Measurements from ENCODE around the gene GP1BA.

GP1BA gene

GRCh38 chr17:4931963-4932362 is at the start of gene GP1BA:
Gene GP1BA, plus strand, starts transcription at chr17:4932277. Its CDS starts 328 bp downstream, at chr17:4932605.
- DNase-seq, result no peak

- no peak for DNase-seq
Observed at GRCh38 chr17:4884489-4884888, 47.6 kb upstream of the GP1BA start.

GRCh38 chr17:4886830-4887229 is 45.2 kb upstream of the GP1BA start:
- DNase-seq, result no peak

GRCh38 chr17:4887581-4887980 is 44.5 kb upstream of the GP1BA start:
- DNase-seq, result no peak

- DNase-seq, result no peak
Observed at GRCh38 chr17:4891411-4892410, 40.4 kb upstream of the GP1BA start.

GRCh38 chr17:4892499-4893221 is 39.4 kb upstream of the GP1BA start:
- no peak for DNase-seq

- no peak for DNase-seq
Observed at GRCh38 chr17:4893272-4893671, 38.8 kb upstream of the GP1BA start.

GRCh38 chr17:4893721-4894560 is 38.1 kb upstream of the GP1BA start:
- DNase-seq, result no peak

DNA sequence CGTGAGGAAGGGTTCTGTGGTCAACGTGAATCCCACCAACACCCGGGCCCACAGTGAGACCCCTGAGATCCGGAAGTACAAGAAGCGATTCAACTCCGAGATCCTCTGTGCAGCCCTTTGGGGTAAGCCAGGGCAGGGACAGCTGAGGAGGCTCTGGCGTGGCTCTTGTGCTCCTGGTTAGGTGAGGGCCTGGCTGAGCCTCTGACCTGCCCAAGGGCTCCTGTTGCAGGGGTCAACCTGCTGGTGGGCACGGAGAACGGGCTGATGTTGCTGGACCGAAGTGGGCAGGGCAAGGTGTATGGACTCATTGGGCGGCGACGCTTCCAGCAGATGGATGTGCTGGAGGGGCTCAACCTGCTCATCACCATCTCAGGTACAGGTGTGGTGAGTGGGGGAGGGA is 37.0 kb upstream of the GP1BA start:
- DNase-seq, result no peak

DNA sequence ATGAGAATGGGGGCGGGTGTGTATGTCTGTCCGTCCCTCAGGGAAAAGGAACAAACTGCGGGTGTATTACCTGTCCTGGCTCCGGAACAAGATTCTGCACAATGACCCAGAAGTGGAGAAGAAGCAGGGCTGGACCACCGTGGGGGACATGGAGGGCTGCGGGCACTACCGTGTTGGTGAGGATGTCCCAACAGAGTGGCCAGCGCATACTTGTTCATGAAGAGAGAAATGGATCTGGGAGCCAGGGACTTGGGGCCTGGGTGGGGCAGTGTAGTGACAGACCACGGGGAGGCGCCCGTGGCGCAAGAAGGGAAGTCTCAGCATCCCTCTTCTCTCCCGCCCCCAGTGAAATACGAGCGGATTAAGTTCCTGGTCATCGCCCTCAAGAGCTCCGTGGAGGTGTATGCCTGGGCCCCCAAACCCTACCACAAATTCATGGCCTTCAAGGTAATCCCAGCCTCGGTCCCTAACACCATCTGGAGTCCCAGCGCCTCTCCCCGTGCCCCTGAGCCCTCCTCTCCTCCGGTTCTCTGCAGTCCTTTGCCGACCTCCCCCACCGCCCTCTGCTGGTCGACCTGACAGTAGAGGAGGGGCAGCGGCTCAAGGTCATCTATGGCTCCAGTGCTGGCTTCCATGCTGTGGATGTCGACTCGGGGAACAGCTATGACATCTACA is 36.3 kb upstream of the GP1BA start:
- peak; percentile 76 for DNase-seq

DNA sequence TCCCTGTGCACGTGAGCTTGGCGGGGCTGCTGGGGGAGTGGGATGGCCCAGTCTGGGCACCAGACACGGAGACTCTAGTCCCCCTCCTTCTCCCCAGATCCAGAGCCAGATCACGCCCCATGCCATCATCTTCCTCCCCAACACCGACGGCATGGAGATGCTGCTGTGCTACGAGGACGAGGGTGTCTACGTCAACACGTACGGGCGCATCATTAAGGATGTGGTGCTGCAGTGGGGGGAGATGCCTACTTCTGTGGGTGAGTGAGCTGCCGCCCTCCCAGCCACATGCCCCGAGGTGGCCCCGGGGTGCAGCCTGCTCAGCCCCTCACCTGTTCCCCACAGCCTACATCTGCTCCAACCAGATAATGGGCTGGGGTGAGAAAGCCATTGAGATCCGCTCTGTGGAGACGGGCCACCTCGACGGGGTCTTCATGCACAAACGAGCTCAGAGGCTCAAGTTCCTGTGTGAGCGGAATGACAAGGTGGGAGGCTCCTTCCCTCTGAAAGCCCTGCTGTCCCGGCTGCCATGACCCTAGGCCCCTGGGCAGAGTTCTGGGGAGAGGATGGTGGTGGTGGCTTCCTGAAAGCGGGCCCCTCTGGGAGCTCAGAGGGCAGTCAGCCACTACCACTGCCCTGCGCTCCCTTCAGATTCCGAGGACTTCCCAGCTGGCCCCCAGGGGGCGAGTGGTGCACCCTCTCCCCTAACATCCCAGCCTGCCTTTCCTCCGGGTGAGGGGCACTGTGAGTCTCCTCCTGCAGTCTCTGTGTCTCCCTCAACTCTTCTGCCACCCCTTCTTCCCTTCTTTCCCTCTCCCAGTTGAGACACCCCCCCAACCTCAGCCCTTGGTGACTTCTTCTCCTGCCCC is 35.5 kb upstream of the GP1BA start:
- no peak for DNase-seq

DNA sequence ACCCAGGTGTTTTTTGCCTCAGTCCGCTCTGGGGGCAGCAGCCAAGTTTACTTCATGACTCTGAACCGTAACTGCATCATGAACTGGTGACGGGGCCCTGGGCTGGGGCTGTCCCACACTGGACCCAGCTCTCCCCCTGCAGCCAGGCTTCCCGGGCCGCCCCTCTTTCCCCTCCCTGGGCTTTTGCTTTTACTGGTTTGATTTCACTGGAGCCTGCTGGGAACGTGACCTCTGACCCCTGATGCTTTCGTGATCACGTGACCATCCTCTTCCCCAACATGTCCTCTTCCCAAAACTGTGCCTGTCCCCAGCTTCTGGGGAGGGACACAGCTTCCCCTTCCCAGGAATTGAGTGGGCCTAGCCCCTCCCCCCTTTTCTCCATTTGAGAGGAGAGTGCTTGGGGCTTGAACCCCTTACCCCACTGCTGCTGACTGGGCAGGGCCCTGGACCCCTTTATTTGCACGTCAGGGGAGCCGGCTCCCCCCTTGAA is 34.8 kb upstream of the GP1BA start:
- DNase-seq, result no peak

DNA sequence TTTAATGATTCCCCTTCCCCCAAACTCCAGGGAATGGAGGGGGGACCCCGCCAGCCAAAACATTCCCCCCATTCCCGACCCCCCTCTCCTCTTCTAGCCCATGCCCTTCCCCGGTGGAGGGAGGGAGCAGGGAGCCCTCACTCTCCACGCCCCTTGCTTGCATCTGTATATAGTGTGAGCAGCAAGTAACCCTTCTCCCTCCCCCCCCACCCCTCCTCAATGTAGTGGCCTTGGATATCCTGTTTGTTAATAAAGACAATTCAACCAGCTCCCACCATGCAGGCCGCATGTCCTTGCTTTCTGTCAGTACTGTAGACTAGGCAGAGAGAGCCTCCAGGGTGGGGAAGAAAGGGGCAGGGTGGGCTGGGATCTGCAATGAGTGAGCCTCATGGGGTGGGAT is 34.3 kb upstream of the GP1BA start:
- DNase-seq, result no peak

- no peak for DNase-seq
Observed at GRCh38 chr17:4898351-4898750, 33.7 kb upstream of the GP1BA start.

DNA sequence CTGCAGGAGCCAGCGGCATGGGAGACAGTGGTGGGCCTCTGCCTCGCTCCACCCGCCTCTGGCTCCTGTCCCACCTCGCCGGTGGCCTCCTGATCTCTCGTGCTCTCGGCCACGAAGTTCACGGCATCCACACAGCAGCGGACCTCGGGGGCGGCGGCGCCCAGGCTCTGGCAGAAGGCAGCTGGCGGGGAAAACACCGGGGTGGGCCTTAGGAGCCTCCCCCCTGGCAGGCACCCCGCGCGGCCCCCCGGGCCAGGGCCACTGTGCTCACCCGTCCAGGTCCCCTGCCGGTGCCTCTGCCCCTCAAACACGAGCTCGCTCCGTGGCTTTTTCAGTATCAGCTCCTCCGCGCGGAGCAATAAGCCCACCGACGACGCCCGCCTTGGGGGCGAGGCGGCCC is 33.1 kb upstream of the GP1BA start:
- no peak for DNase-seq

DNA sequence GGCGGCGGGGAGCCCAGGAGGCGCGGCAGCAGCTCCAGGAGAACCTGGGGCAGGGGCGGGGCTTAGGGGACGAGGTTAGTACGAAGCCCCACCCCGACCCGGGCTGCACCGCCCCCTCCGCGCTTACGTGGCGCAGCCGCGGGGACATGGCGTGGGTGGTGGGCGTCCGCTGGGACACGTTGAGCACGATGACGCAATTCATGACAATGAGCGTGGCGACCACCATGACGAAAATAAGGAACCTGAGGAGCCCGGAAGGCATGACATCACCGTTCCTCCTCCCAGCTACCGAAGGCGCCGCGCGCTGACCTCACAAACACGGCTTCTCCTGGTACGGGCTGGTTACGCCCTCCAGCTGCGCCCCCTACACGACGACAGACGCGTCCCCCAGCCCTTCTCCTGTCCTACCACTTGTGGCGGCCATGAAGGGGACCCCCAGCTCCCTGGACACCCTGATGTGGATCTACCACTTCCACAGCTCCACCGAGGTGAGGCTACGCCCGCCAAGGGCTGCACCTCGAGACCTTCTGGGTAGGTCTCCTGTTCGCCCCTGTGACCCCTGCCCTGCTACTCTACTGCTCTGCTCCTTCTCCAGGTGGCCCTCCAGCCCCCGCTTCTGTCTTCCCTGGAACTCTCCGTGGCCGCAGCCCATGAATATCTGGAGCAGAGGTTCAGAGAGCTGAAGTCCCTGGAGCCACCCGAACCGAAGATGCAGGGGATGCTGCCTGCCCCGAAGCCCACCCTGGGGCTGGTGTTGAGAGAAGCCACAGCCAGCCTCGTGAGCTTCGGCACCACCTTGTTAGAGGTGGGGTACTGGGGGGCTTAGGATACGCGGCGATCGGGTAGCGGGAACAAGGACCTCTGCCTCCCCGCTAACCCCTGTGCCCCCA is 32.5 kb upstream of the GP1BA start, which contains the start of gene C17orf107:
TSS of gene C17orf107 (plus strand) at position 196 of the 890 bp plus-strand sequence. CDS start at position 423, 227 bp downstream.
- DNase-seq, result no peak

DNA sequence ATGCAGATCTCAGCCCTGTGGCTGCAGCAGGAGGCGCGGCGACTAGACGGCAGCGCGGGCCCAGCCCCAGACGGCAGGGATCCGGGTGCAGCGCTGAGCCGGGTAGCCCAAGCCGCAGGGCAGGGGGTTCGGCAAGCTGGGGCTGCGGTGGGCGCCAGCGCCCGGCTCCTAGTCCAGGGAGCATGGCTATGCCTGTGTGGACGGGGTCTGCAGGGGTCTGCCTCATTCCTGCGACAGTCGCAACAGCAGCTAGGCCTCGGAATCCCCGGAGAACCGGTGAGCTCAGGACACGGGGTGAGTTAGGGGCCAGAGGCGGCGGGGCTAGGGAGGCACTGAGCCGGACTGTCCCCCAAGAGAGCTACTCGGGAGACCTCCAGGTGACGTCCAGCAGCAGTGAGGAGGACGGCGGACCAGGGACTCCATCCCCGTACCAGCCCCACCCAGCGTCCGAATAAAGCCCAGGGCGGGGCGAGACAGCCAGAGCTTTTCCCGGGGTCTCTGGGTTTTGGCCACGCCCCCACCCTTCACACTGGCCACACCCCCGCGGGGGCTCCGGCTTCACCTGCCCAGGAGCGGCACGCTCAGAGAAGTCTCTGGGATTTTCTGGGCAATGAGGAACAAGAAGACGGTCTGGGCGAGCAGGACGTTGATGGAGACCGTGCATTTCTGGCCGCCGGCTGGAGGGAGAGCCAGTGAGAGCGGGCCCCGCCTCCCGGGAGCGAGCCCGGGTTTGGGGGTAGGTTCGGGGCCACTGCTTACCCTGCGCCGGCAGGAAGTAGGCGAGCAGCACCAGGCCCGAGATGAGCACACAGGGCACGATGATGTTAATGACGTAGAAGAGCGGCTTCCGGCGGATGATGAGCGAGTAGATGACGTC is 31.6 kb upstream of the GP1BA start:
- DNase-seq, result no peak

- no peak for DNase-seq
Observed at GRCh38 chr17:4901108-4901647, 30.9 kb upstream of the GP1BA start.
